Hypothalamus (tissue), 51 donors: ENCODE data around the gene EIF4G2.

Source experiments
- DNase-seq, 51 donors: peaks; one replicate each; lab custom pipeline; 2025; lab: John Stamatoyannopoulos, UW

EIF4G2 gene

GRCh38 chr11:10809373-10810160 lies 841 bp upstream of the EIF4G2 start:
- peak in 21 of 51 donors; percentile 31 to 79 (median 57) for DNase-seq

- peak in 9 of 51 donors; percentile 42 to 84 (median 65) for DNase-seq
Measured at GRCh38 chr11:10808235-10808552, 532 bp downstream of the EIF4G2 start.

- peak in 48 of 51 donors; percentile 7 to 80 (median 52) for DNase-seq
Measured at GRCh38 chr11:10807493-10808234, 1.1 kb downstream of the EIF4G2 start.

- DNase-seq = no peak
Measured at GRCh38 chr11:10806206-10806605, 2.5 kb downstream of the EIF4G2 start.

GRCh38 chr11:10805741-10806140 lies 3.0 kb downstream of the EIF4G2 start:
- DNase-seq = no peak

- DNase-seq = no peak
Measured at GRCh38 chr11:10803676-10804075, 5.0 kb downstream of the EIF4G2 start.

- no peak for DNase-seq
Measured at GRCh38 chr11:10800292-10800691, 8.4 kb downstream of the EIF4G2 start.

- DNase-seq = no peak
Measured at GRCh38 chr11:10798330-10798928, 10.3 kb downstream of the EIF4G2 start.

- DNase-seq = no peak
Measured at GRCh38 chr11:10797531-10797930, 11.2 kb downstream of the EIF4G2 start.

GRCh38 chr11:10797001-10797400 lies 11.7 kb downstream of the EIF4G2 start:
- no peak for DNase-seq

GRCh38 chr11:10796191-10796590 lies 12.5 kb downstream of the EIF4G2 start:
- no peak for DNase-seq

GRCh38 chr11:10793470-10794255 lies 15.1 kb downstream of the EIF4G2 start:
- DNase-seq = no peak

GRCh38 chr11:10792385-10793068 lies 16.2 kb downstream of the EIF4G2 start:
- DNase-seq = peak in 50 of 51 donors; percentile 4 to 84 (median 52)

GRCh38 chr11:10786451-10786850 lies 22.3 kb downstream of the EIF4G2 start:
- no peak for DNase-seq

GRCh38 chr11:10785146-10785474 lies 23.6 kb downstream of the EIF4G2 start:
- DNase-seq = no peak

GRCh38 chr11:10784232-10785145 lies 24.2 kb downstream of the EIF4G2 start:
- DNase-seq = peak in 1 of 51 donors; percentile 14

- DNase-seq = no peak
Measured at GRCh38 chr11:10780040-10780439, 28.7 kb downstream of the EIF4G2 start.

GRCh38 chr11:10779086-10779485 lies 29.6 kb downstream of the EIF4G2 start:
- DNase-seq = no peak
